Mucosa of rectum (tissue), 2 donors: Measurements from ENCODE around the gene HDAC8.

Source experiments
- H3K27ac ChIP-seq, 2 donors: one replicate each; pipeline ENCODE4 v1.7.0; 2013; ENCODE audit warnings: inconsistent platforms in 2 of 2, low read depth in 2 of 2, low read length in 2 of 2
- H3K27me3 ChIP-seq, 2 donors: one replicate each; pipeline ENCODE4 v1.7.0; 2013; ENCODE audit warnings: low read length in 2 of 2; ENCODE audit not compliant: control insufficient read depth in 2 of 2, insufficient read depth in 2 of 2
- H3K36me3 ChIP-seq, 2 donors: one replicate each; pipeline ENCODE4 v1.7.0; 2013; ENCODE audit warnings: low read length in 2 of 2; ENCODE audit not compliant: control insufficient read depth in 2 of 2, insufficient read depth in 2 of 2
- H3K4me1 ChIP-seq, 2 donors: one replicate each; pipeline ENCODE4 v1.7.0; 2013; ENCODE audit warnings: low read length in 2 of 2, mild to moderate bottlenecking in 1 of 2; ENCODE audit not compliant: control insufficient read depth in 2 of 2, insufficient read depth in 2 of 2
- H3K4me3 ChIP-seq, 2 donors: one replicate each; pipeline ENCODE4 v1.7.0; 2013; ENCODE audit warnings: low read length in 2 of 2
- H3K9ac ChIP-seq, 2 donors: one replicate each; pipeline ENCODE4 v1.7.0; 2013; ENCODE audit warnings: low read length in 2 of 2, low read depth in 1 of 2, mild to moderate bottlenecking in 1 of 2
- H3K9me3 ChIP-seq, 2 donors: one replicate each; pipeline ENCODE4 v1.7.0; 2013; ENCODE audit warnings: low read length in 2 of 2; ENCODE audit not compliant: control insufficient read depth in 2 of 2
- donor health status: healthy.
- donor health status: Normal muscosa, but diverticular disease.

The HDAC8 gene

DNA sequence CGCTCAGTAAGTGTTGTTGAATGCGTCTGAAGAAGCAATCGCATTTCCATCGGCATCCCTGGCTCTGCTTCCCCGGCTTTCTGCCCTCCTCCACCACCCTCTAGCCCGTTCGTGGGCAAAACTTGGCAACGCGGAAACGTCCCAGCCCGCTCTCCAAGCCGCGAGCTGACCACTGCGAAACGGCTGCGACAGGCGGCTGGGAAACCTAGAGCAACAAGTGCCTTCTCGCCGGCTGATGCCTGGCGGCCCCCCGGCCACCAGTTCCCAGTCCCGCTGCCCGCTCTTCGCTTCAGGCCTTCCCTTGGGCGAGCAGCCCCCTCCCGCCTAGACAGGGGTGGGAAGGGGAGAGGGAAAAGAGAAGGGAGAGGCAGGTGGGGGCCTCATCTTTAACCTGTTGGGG is 267.8 kb downstream of the HDAC8 start:
- no peak overlapping the region for H3K27ac ChIP-seq

DNA sequence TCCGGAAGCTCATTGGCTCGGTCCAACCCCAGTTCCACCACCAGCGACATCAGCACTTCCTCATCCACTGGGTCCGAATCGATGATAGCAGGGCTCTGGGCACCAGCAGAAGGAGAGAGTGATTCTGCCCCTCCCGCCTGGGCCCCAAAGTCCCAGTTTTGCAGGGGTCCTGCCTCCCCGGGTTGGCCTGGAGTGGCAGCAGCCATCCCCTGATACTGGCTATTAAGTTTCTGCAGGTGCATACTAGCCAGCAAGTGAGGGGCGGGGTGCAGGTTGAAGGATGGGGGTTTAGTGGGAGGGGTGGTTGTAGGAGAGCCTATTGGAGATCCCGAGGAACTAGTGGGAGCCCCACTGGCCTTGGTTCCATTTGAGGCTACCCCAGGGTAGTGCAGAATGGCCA is 270.9 kb downstream of the HDAC8 start:
- peaks cover 0 to 7% of the 10 kb centered on the region in 2 donors for H3K4me1 ChIP-seq
- H3K4me3 ChIP-seq, result no peak overlapping the region
- no peaks in the 10 kb centered on the region for H3K36me3 ChIP-seq
- no peaks in the 10 kb centered on the region for H3K9me3 ChIP-seq
- peaks cover 48 to 59% of the 10 kb centered on the region in 2 donors for H3K27me3 ChIP-seq
- no peak overlapping the region for H3K9ac ChIP-seq
- H3K27ac ChIP-seq, result no peak overlapping the region

More for the DNA sequence above, 267.8 kb downstream of the HDAC8 start:
- Histone ChIP-seq H3K4me3 (peak overlapping the region in 1 of 2 donors; percentile 26), H3K27me3 (peaks cover 61 to 80% of the 10 kb centered on the region in 2 donors), H3K36me3 (no peaks in the 10 kb centered on the region), H3K4me1 (peaks cover 7 to 13% of the 10 kb centered on the region in 2 donors), H3K9me3 (no peaks in the 10 kb centered on the region), H3K9ac (no peak overlapping the region)

DNA sequence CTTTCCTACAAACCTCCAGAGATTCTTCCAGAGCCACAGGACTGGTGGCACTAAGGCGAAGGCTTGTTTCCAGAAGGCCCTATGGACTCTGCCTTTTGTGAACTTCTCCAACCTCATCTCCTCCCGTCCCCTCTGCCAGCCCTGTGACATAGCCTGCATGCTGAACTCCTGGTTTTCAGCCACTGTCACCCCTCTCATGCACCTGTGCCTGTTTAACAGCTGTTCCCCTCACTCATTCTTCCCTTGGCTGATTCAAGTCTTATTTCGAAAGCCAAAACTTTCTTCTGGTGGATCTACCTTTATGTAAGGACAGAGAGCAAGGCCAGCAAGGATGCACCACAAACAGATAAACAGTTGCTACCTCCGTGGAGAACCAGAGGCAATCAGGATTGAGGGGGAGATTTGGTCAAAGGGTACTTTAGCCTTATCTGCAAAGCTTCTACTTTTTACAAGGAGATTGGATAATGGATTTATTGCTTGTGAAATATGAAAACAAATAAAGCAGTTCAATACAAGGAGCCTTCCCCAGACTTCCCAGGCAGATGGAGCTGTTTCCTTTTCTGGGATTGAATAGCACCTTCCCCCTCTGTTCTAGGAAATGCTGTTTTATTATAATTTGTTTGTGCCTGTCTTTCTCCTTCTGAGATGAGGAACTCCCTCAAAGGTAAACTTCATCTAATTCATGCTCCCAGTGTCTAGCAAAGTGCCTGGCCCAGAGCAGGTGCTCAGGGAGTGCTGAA is 272.6 kb downstream of the HDAC8 start:
- Histone ChIP-seq H3K27ac (no peak overlapping the region), H3K4me1 (peaks cover 0 to 2% of the 10 kb centered on the region in 2 donors), H3K4me3 (no peak overlapping the region), H3K9ac (no peak overlapping the region), H3K36me3 (no peaks in the 10 kb centered on the region), H3K27me3 (peaks cover 42 to 56% of the 10 kb centered on the region in 2 donors), H3K9me3 (no peaks in the 10 kb centered on the region)

DNA sequence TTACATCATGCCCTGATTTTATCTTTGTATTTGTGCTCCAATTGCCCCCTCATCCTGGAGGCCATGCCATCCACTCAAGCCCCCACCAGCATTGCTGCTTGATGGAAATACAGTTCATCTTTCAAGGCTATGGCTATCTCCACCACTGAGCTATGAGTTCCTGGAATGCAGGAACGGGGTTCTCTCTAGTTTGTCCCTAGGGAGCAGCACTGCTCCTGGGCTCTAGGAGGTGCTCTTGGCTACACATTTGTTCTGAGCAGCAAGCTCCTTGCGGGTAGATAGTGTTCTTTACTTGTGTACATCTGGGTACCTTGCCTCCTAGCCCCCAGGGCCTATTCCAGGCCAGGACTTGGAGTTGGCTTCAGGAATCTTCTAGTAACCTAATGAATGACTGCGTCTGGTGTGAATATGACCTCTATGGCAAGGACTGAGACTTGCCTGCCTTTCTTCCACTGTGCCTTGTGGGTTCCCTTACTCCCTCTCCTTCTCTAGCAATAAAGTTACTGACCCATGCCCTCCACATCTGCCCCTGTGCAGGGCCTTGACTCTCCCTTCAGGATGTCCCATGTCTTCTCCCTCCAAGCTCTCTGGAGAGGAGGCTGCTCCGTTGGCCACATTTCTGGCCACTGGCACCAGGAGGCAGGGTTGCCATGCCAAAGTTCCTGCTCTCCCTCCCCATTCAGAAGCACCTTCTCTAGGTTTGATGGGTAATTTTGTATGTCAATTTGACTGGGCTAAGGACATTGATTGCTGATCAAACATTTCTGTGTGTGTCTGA is 274.5 kb downstream of the HDAC8 start:
- Histone ChIP-seq H3K27ac (no peak overlapping the region), H3K27me3 (peaks cover 31 to 40% of the 10 kb centered on the region in 2 donors), H3K4me3 (no peak overlapping the region), H3K36me3 (no peaks in the 10 kb centered on the region), H3K9me3 (no peaks in the 10 kb centered on the region), H3K4me1 (no peaks in the 10 kb centered on the region), H3K9ac (no peak overlapping the region)

DNA sequence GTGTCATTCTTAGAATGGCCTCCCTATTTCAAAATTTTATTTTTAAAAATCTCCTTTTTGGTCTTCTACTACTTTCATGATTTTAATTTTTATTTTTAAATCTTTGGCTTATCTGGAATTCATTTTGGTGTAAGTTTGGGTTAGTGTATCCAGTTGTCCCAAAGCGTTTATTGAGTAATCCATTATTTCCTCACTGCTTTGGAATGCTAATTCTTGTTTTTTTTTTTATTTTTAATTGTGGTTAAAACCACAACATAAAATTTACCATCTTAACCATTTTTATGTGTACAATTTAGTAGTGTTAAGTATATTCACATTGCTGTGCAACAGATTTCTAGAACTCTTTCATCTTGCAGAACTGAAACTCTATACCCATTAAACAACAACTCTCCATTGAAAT is 275.7 kb downstream of the HDAC8 start:
- Histone ChIP-seq H3K4me1 (no peaks in the 10 kb centered on the region), H3K9me3 (no peaks in the 10 kb centered on the region), H3K27me3 (peaks cover 19 to 29% of the 10 kb centered on the region in 2 donors), H3K27ac (no peak overlapping the region), H3K4me3 (no peak overlapping the region), H3K36me3 (no peaks in the 10 kb centered on the region), H3K9ac (no peak overlapping the region)

DNA sequence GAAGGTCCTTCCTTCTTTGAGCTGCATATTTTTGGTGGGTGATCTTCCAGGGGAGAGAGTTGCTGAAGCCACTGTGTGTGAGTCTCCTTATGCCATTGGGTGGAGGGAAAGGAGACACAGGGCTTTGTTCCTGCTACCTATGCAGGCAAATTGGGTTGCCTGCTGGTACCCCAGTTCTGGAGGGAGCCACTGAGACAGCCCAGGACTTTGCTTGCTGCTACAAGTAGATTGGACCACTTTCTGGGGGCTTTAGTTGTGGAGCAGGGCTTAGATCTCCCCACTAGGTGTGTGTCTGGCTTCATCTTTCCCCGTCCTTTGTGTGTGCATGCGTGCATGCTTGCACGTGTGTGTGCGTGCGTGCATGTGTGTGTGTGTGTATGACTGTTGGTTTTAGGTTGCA is 276.9 kb downstream of the HDAC8 start:
- Histone ChIP-seq H3K27ac (no peak overlapping the region), H3K4me3 (no peak overlapping the region), H3K36me3 (no peaks in the 10 kb centered on the region), H3K4me1 (no peaks in the 10 kb centered on the region), H3K27me3 (peaks cover 17 to 21% of the 10 kb centered on the region in 2 donors), H3K9ac (no peak overlapping the region), H3K9me3 (no peaks in the 10 kb centered on the region)

DNA sequence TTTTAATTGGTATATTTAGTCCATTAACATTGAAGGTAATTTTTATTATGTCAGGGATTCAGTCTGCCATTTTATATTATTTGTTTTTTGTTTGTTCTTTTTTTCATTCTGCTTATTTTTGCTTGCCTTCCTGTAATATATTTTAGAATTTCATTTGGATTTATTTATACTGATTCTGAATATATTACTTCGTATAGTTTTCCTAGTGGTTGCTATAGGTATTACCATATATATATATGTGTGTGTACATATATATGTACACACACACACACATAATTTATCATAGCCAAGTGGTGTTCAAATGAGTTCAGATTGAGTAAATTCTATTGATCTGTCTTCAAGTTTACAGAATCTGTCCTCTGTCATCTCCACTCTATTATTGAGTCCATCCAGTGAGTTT is 278.1 kb downstream of the HDAC8 start:
- Histone ChIP-seq H3K9me3 (no peaks in the 10 kb centered on the region), H3K36me3 (no peaks in the 10 kb centered on the region), H3K9ac (no peak overlapping the region), H3K27me3 (peaks cover 12 to 16% of the 10 kb centered on the region in 2 donors), H3K4me1 (no peaks in the 10 kb centered on the region), H3K4me3 (no peak overlapping the region), H3K27ac (no peak overlapping the region)

DNA sequence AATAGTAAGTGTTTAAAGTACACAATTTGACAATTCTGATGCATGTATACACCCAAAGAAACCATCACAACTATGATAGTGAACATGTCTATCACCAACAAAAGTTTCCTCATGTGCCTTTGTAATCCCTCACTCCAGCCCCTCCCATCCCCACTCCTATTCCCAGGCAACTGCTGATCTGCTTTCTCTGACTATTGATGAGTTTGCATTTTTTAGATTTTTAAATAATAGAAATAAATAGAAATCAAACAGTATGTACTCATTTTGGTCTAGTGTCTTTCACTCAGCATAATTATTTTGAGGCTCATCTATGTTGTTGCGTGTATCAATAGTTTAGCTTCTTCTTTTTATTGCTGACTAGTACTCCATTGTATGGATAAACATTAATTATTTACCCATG is 290.3 kb downstream of the HDAC8 start:
- no peaks in the 10 kb centered on the region for H3K36me3 ChIP-seq
- H3K9ac ChIP-seq, result no peak overlapping the region
- H3K9me3 ChIP-seq, result no peaks in the 10 kb centered on the region
- H3K27me3 ChIP-seq, result peaks cover 4 to 6% of the 10 kb centered on the region in 2 donors
- no peak overlapping the region for H3K4me3 ChIP-seq
- H3K27ac ChIP-seq, result no peak overlapping the region
- H3K4me1 ChIP-seq, result no peaks in the 10 kb centered on the region

DNA sequence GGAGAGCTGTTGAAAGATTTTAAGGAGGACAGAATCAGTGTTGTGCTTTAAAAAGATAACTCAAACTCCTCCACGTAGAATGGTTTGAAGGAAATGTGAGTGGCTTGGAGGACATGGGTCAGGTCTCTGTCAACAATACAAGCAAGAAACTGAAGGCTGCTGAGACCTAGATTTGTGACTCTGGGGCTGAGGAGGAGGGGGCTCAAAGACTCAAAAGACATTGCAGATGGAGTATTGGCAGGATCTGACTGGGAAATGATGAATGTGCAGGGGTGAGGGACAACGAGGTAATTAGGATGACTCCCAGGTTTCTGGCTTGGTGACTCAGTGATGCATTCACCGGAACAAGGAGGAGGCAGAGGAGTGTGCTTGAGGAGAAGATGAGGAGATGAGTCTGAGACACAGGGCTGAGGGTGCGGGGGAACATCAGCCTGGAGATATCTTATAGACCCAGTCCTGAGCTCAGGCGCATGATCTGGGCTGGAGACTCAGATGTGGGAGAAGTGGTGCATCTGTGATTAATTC is 292.3 kb downstream of the HDAC8 start:
- Histone ChIP-seq H3K9me3 (no peaks in the 10 kb centered on the region), H3K4me1 (peaks cover 9% of the 10 kb centered on the region in 2 donors), H3K27ac (no peak overlapping the region), H3K4me3 (no peak overlapping the region), H3K9ac (no peak overlapping the region), H3K36me3 (peaks cover 0 to 2% of the 10 kb centered on the region in 2 donors), H3K27me3 (peaks cover 4 to 6% of the 10 kb centered on the region in 2 donors)
